GM12878 (cell line): Measurements from ENCODE around the gene CDC14A. TPM values are rescaled to one million over a fixed set of nuclear protein-coding genes. Genes with fewer than 3 reads are reported as not detected.
"Not testable (repeated sequence)": the region's sequence is repeated elsewhere in the genome, so short reads cannot be mapped to it uniquely, and the experiment has no call there.

Experiments
- ATAC-seq: fragments of 200-7000 bp; cut with Tn5 transposase; 3 replicates; pipeline ENCODE4 v1.9.1; 2020; ENCODE audit warnings: mild to moderate bottlenecking, moderate library complexity
- BruUV-seq: library from RNA; stranded (reverse); fragments of 400-500 nt; replicated peaks from 2 replicates; lab custom pipeline; 2021; lab: Mats Ljungman, UMichigan
- CTCF ChIA-PET: fragments of 300-600 bp; sonication (Branson Sonifier 250); formaldehyde crosslinking; extraction: SDS; loops from one replicate; lab custom pipeline; 2021; ENCODE audit warnings: inconsistent platforms; lab: Yijun Ruan, JAX
- POLR2A ChIA-PET: fragments of 350-600 bp; formaldehyde crosslinking; extraction: SDS; loops from one replicate; lab custom pipeline; 2021; ENCODE audit warnings: inconsistent platforms; lab: Charles Lee
- RAD21 ChIA-PET: fragments of 300-600 bp; sonication (Branson Sonifier 250); formaldehyde crosslinking; loops from one replicate; lab custom pipeline; 2023; ENCODE audit warnings: antibody characterized with exemption; ENCODE audit not compliant: unreplicated experiment; lab: Charles Lee
- SMC1A ChIA-PET: fragments of 300-600 bp; sonication (Branson Sonifier 250); formaldehyde crosslinking; loops from one replicate; lab custom pipeline; 2023; ENCODE audit not compliant: unreplicated experiment, uncharacterized antibody; lab: Charles Lee
- DNase-seq: peaks from one replicate; pipeline ENCODE4 v3.0.0-alpha.2; 2011; ENCODE audit warnings: low read depth, low spot score
- FAIRE-seq: peaks from 3 replicates; lab custom pipeline; 2011; peaks lifted over from hg19 to GRCh38; lab: Jason Lieb, UNC
- H2AFZ ChIP-seq: 2 replicates; pipeline ENCODE4 v1.6.0; 2011; ENCODE audit warnings: low read depth, low read length, control low read depth; ENCODE audit not compliant: control insufficient read depth
- H3K27ac ChIP-seq: 2 replicates; pipeline ENCODE4 v1.5.1; 2011; ENCODE audit warnings: control low read depth; ENCODE audit not compliant: control insufficient read depth, insufficient read depth
- H3K27me3 ChIP-seq, 2 experiments: replicated peaks in 1 of 2; 2 replicates each; pipeline versions ENCODE4 v1.6.0 to v1.6.1; 2011; ENCODE audit warnings: low read length in 1 of 2; ENCODE audit not compliant: control insufficient read depth in 2 of 2, insufficient read depth in 2 of 2
- H3K36me3 ChIP-seq, 2 experiments: 2 replicates each; pipeline ENCODE4 v1.5.1; 2011; ENCODE audit warnings: low read length in 1 of 2; ENCODE audit not compliant: control insufficient read depth in 2 of 2, insufficient read depth in 2 of 2
- H3K4me1 ChIP-seq: 2 replicates; pipeline ENCODE4 v1.6.1; 2011; ENCODE audit warnings: mild to moderate bottlenecking, low read length, moderate library complexity, mixed read lengths; ENCODE audit not compliant: control insufficient read depth, insufficient read depth
- H3K4me2 ChIP-seq: 2 replicates; pipeline ENCODE4 v1.6.0; 2011; ENCODE audit warnings: control low read depth; ENCODE audit not compliant: control insufficient read depth, insufficient read depth
- H3K4me3 ChIP-seq: fragments of 200-600 bp; sonication (generic); 2 replicates; pipeline ENCODE4 v1.5.1; 2016
- H3K79me2 ChIP-seq: 2 replicates; pipeline ENCODE4 v1.6.0; 2011; ENCODE audit warnings: low read length; ENCODE audit not compliant: control insufficient read depth, insufficient read depth
- H3K9ac ChIP-seq: 2 replicates; pipeline ENCODE4 v1.8.0; 2011; ENCODE audit warnings: low read length, control low read depth, mixed read lengths; ENCODE audit not compliant: control insufficient read depth, insufficient read depth
- H3K9me3 ChIP-seq: replicated peaks from 3 replicates; pipeline ENCODE4 v1.5.1; 2011; ENCODE audit warnings: mild to moderate bottlenecking, low read length; ENCODE audit not compliant: control insufficient read depth, insufficient read depth
- H4K20me1 ChIP-seq: 2 replicates; pipeline ENCODE4 v1.6.0; 2011; ENCODE audit not compliant: control insufficient read depth, insufficient read depth
- PKNOX1 ChIP-seq: fragments of 450-650 bp; IDR thresholded peaks from 2 replicates; pipeline ENCODE4 v1.6.1; 2016; ENCODE audit warnings: mild to moderate bottlenecking
- SREBF1 ChIP-seq: IDR thresholded peaks from 2 replicates; pipeline ENCODE4 v1.6.1; 2012; ENCODE audit warnings: mild to moderate bottlenecking, low read length
- ZNF384 ChIP-seq: IDR thresholded peaks from 2 replicates; pipeline ENCODE4 v1.6.1; 2012; ENCODE audit warnings: low read depth, mild to moderate bottlenecking, low read length, improper control_type of control experiment, borderline replicate concordance
- WGBS: methylation state at CpG from one replicate; pipeline ENCODE4 v1.1.6; 2016; ENCODE audit warnings: low lambda C conversion rate; ENCODE audit not compliant: insufficient replicate concordance, insufficient coverage; ENCODE audit errors: missing lambda C conversion rate; 5-methylcytosine and 5-hydroxymethylcytosine counted together
- in situ Hi-C: fragments of 300-500 bp; cut with MboI; formaldehyde crosslinking; loops from 9 replicates; pipeline ENCODE4 v1.14.3; 2018; ENCODE audit warnings: mixed read lengths
- intact Hi-C: fragments of 100-400 bp; cut with micrococcal nuclease; formaldehyde crosslinking; loops from one replicate; pipeline ENCODE4 v1.14.2; 2022; ENCODE audit not compliant: unreplicated experiment
- polyA plus RNA-seq, 11 experiments: library from polyadenylated mRNA; depleted of rRNA in 4 of 11; unstranded in 6 of 11; stranded (reverse) in 5 of 11; fragments of >200 nt; fragmentation: Nextera tagmentation in 4 of 11; fragmentation: Illumina TruSeq in 1 of 11; extraction: Ambion mirVana in 4 of 11; extraction: Trizol in 1 of 11; gene quantifications; 1 replicate in 1 of 11; 2 replicates in 10 of 11; pipeline versions ENCODE4 v1.2.1 to v1.2.3, GENCODE V29; 2011 to 2016; ENCODE audit warnings: inconsistent platforms in 2 of 11, missing spikeins in 2 of 11, low read depth in 1 of 11
- total RNA-seq, 4 experiments: library from RNA; depleted of rRNA in 3 of 4; stranded (reverse); fragments of >200 nt in 3 of 4; fragmentation: Illumina TruSeq in 1 of 4; extraction: Trizol in 1 of 4; gene quantifications; 2 replicates each; pipeline versions ENCODE4 v1.2.1 to v1.2.3, GENCODE V29; 2013 to 2021

The CDC14A gene
- total and polyA plus RNA-seq, 10 of the 15 experiments (the other 5 are each of a cell fraction or from before 2014, with no cell fraction given), result 1.5 to 7.1 (median 5.5) TPM

GRCh38 chr1:100339735-100340134 is 12.6 kb upstream of the CDC14A start:
- BruUV-seq, CTCF ChIA-PET, FAIRE-seq: not testable (repeated sequence)

DNA sequence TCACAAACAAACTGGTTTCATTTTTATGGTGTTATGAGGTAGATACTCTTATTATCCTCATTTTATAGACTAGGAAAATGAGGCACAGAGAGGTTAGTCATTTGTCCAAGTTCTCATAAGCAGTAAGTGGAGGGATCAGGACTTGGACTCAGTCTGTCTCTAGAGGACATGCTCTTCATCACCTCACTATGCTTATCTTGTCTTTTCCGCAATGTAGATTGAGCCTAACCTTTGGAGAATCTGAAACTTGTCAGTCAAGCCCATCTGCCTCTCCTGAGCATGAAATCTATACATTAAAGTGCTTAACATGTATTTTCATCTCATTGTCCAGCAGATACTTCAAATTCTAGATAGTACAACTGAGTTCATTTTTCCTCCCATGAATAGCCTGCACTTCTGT is 11.8 kb upstream of the CDC14A start:
- RAD21 ChIA-PET, result no interaction called here

More at GRCh38 chr1:100339735-100340134, 12.6 kb upstream of the CDC14A start:
- H3K4me3 ChIP-seq, DNase-seq, H3K27ac ChIP-seq, H3K4me2 ChIP-seq, H3K9ac ChIP-seq, H3K27me3 ChIP-seq, H3K36me3 ChIP-seq, in situ Hi-C loops, H2AFZ ChIP-seq, intact Hi-C loops, H3K9me3 ChIP-seq, ATAC-seq, H4K20me1 ChIP-seq, H3K4me1 ChIP-seq, SMC1A ChIA-PET, RAD21 ChIA-PET, H3K79me2 ChIP-seq: not testable (repeated sequence)
- 66% methylated on average over 6 of the region's 6 CpGs for WGBS
- POLR2A ChIA-PET, result interaction anchor here (0.5 kb wide), 1 partner anchor 650 kb away, joined by 3 read pairs; no protein-coding TSS in a partner anchor

More for the DNA sequence above, 11.8 kb upstream of the CDC14A start:
- Histone ChIP-seq H3K36me3 (no peaks in the 10 kb centered on the region), H3K4me1 (no peaks in the 10 kb centered on the region), H3K4me2 (no peak overlapping the region), H3K9ac (no peak overlapping the region), H3K27me3 (no peaks in the 10 kb centered on the region), H3K4me3 (no peak overlapping the region), H3K9me3 (no peaks in the 10 kb centered on the region), H4K20me1 (no peaks in the 10 kb centered on the region), H3K27ac (no peak overlapping the region), H2AFZ (no peak overlapping the region), H3K79me2 (no peaks in the 10 kb centered on the region)
- BruUV-seq, result no TSS peak
- FAIRE-seq (no peak), ATAC-seq (no peak), DNase-seq (no peak)
- no peak for TF ChIP-seq ZNF384
- TF ChIP-seq PKNOX1, result no peak
- TF ChIP-seq SREBF1, result no peak
- POLR2A ChIA-PET, result no interaction called here
- SMC1A ChIA-PET, result no interaction called here
- in situ Hi-C loops, result no loop called here
- intact Hi-C loops, result no loop called here
- CTCF ChIA-PET, result no interaction called here
- 0% methylated on average over 1 of the region's 1 CpG for WGBS
